Measurements from ENCODE around the gene MYO5B. TPM values are rescaled to one million over a fixed set of nuclear protein-coding genes. Genes with fewer than 3 reads are reported as not detected.

MYO5B gene
- polyA plus RNA-seq, 1 of the 3 experiments (the other 2 are of a cell fraction): 1.3 TPM

- Histone ChIP-seq H3K4me3 (ENCODE audit: low read depth in 2 of 2, low read length in 1 of 2) (no peak overlapping the region), H3F3A (replicated peaks; ENCODE audit: insufficient read depth) (no peaks in the 10 kb centered on the region), H3K4me1 (ENCODE audit: control insufficient read depth in 1 of 2, insufficient read depth in 2 of 2, low read depth in 1 of 2, low read length in 1 of 2) (no peaks in the 10 kb centered on the region), H4K20me1 (ENCODE audit: insufficient read depth) (no peaks in the 10 kb centered on the region), H3K9me2 (no peaks in the 10 kb centered on the region), H2AFZ (ENCODE audit: low read depth) (no peak overlapping the region), H3K4me2 (no peak overlapping the region), H3K36me3 (replicated peaks in 1 of 2; ENCODE audit: control insufficient read depth in 1 of 2, insufficient read depth in 2 of 2, low read length in 1 of 2) (no peaks in the 10 kb centered on the region), H3K27me3 (ENCODE audit: insufficient read depth) (no peaks in the 10 kb centered on the region), H3K27ac (ENCODE audit: low read depth in 2 of 2, low read length in 1 of 2) (no peak overlapping the region), H3K9me3 (no peaks in the 10 kb centered on the region), H3K79me2 (ENCODE audit: insufficient read depth) (no peaks in the 10 kb centered on the region), H3K9ac (no peak overlapping the region)
- DNase-seq: no peak
- ChIA-PET POLR2A (interaction anchor here (0.6 kb wide), 1 partner anchor 514 kb away, joined by 3 read pairs; no protein-coding TSS in a partner anchor), CTCF (no interaction called here)
- TF ChIP-seq SIN3A (IDR thresholded peaks at IDR 0.05; ENCODE audit: borderline replicate concordance, low read depth, low read length): no peak
- no peak for TF ChIP-seq ZBTB33 (IDR thresholded peaks at IDR 0.05; ENCODE audit: borderline replicate concordance, low read depth)
- no peak for TF ChIP-seq NFIC (IDR thresholded peaks at IDR 0.05; ENCODE audit: borderline replicate concordance)
- TF ChIP-seq YY1 (IDR thresholded peaks at IDR 0.05; ENCODE audit: low read depth): no peak
- no peak for TF ChIP-seq EZH2phosphoT487 (IDR thresholded peaks at IDR 0.05; ENCODE audit: borderline replicate concordance, low read depth)
- TF ChIP-seq GABPA (IDR thresholded peaks at IDR 0.05; ENCODE audit: low read depth): no peak
- TF ChIP-seq PBX3 (IDR thresholded peaks at IDR 0.05): no peak
- TF ChIP-seq TCF12 (IDR thresholded peaks at IDR 0.05): no peak
- TF ChIP-seq RXRA (IDR thresholded peaks at IDR 0.05; ENCODE audit: borderline replicate concordance, low read depth): no peak
- TF ChIP-seq MEF2A (IDR thresholded peaks at IDR 0.05; ENCODE audit: borderline replicate concordance, low read depth): no peak
- TF ChIP-seq RCOR1 (IDR thresholded peaks at IDR 0.05; ENCODE audit: low read length): no peak
- no peak for TF ChIP-seq CTCF (IDR thresholded peaks at IDR 0.05)
- TF ChIP-seq CHD2 (IDR thresholded peaks at IDR 0.05; ENCODE audit: low read length, partially characterized antibody): no peak
- no peak for TF ChIP-seq RAD21 (IDR thresholded peaks at IDR 0.05; ENCODE audit: low read length)
- WGBS (ENCODE audit: low lambda C conversion rate): 41% methylated on average over 4 of the region's 4 CpGs
Observed at GRCh38 chr18:50058731-50059130, 136.2 kb downstream of the MYO5B start.

GRCh38 chr18:50057009-50057408 lies 137.9 kb downstream of the MYO5B start:
- no peaks in the 10 kb centered on the region for H3K9me3 ChIP-seq
- no peaks in the 10 kb centered on the region for H3K27me3 ChIP-seq (ENCODE audit: insufficient read depth)
- no peaks in the 10 kb centered on the region for H4K20me1 ChIP-seq (ENCODE audit: insufficient read depth)
- H3K27ac ChIP-seq (ENCODE audit: low read depth in 2 of 2, low read length in 1 of 2): no peak overlapping the region
- DNase-seq: no peak
- H3K36me3 ChIP-seq (replicated peaks in 1 of 2; ENCODE audit: control insufficient read depth in 1 of 2, insufficient read depth in 2 of 2, low read length in 1 of 2): no peaks in the 10 kb centered on the region
- H3K9me2 ChIP-seq: no peaks in the 10 kb centered on the region
- POLR2A ChIA-PET: no interaction called here
- no peak overlapping the region for H3K9ac ChIP-seq
- no peak overlapping the region for H3K4me3 ChIP-seq (ENCODE audit: low read depth in 2 of 2, low read length in 1 of 2)
- CTCF ChIA-PET: interaction anchor here (1.4 kb wide), 1 partner anchor 301 kb away, joined by 3 read pairs; no protein-coding TSS in a partner anchor
- no peaks in the 10 kb centered on the region for H3K79me2 ChIP-seq (ENCODE audit: insufficient read depth)
- H3K4me2 ChIP-seq: no peak overlapping the region
- H3F3A ChIP-seq (replicated peaks; ENCODE audit: insufficient read depth): no peaks in the 10 kb centered on the region
- no peaks in the 10 kb centered on the region for H3K4me1 ChIP-seq (ENCODE audit: control insufficient read depth in 1 of 2, insufficient read depth in 2 of 2, low read depth in 1 of 2, low read length in 1 of 2)
- H2AFZ ChIP-seq (ENCODE audit: low read depth): no peak overlapping the region
- TF ChIP-seq FOXJ3 (CRISPR knock-in tag; IDR thresholded peaks at IDR 0.05) (no peak), EZH2phosphoT487 (IDR thresholded peaks at IDR 0.05; ENCODE audit: borderline replicate concordance, low read depth) (no peak), CTCF (IDR thresholded peaks at IDR 0.05) (no peak), RAD21 (IDR thresholded peaks at IDR 0.05; ENCODE audit: low read length) (no peak), YY1 (IDR thresholded peaks at IDR 0.05; ENCODE audit: low read depth) (no peak), TAF1 (IDR thresholded peaks at IDR 0.05; ENCODE audit: borderline replicate concordance, low read depth, low read length) (no peak), ZBTB33 (IDR thresholded peaks at IDR 0.05; ENCODE audit: borderline replicate concordance, low read depth) (no peak), IRF3 (IDR thresholded peaks at IDR 0.05; ENCODE audit: low read depth, low read length) (no peak)

Measured in SK-N-SH (cell line).